Trophoblast cell (in vitro differentiated cells and primary cell): ENCODE measurements around the gene DCT.
A peak's percentile ranks its signal among the peaks of the same experiment; 100 is the strongest.

Experiments used
- DNase-seq, 2 donors: peaks; one replicate each; pipeline ENCODE4 v3.0.0-alpha.2; 2016
- H2AFZ ChIP-seq: 2 replicates; pipeline ENCODE4 v1.6.1; 2013; ENCODE audit warnings: low read length, moderate library complexity, mild to moderate bottlenecking; ENCODE audit not compliant: insufficient read depth, poor library complexity
- H2AK5ac ChIP-seq: 2 replicates; pipeline ENCODE4 v1.6.1; 2013; ENCODE audit warnings: mild to moderate bottlenecking, low read length
- H2BK120ac ChIP-seq: 2 replicates; pipeline ENCODE4 v1.6.1; 2013; ENCODE audit warnings: low read length, mild to moderate bottlenecking, moderate library complexity; ENCODE audit not compliant: insufficient read depth, poor library complexity
- H2BK12ac ChIP-seq: 2 replicates; pipeline ENCODE4 v1.6.1; 2013; ENCODE audit warnings: mild to moderate bottlenecking, low read length, moderate library complexity
- H2BK5ac ChIP-seq: 2 replicates; pipeline ENCODE4 v1.6.1; 2013; ENCODE audit warnings: low read length, low read depth, moderate library complexity, mild to moderate bottlenecking; ENCODE audit not compliant: poor library complexity
- H3K14ac ChIP-seq: 2 replicates; pipeline ENCODE4 v1.6.1; 2013; ENCODE audit warnings: mild to moderate bottlenecking, low read length
- H3K18ac ChIP-seq: 2 replicates; pipeline ENCODE4 v1.6.1; 2013; ENCODE audit warnings: mild to moderate bottlenecking, low read length
- H3K23ac ChIP-seq: 2 replicates; pipeline ENCODE4 v1.6.1; 2013; ENCODE audit warnings: low read length
- H3K27ac ChIP-seq: 2 replicates; pipeline ENCODE4 v1.5.1; 2013; ENCODE audit warnings: low read depth, mild to moderate bottlenecking, inconsistent platforms, low read length, moderate library complexity
- H3K27me3 ChIP-seq: 2 replicates; pipeline ENCODE4 v1.6.1; 2013; ENCODE audit warnings: inconsistent platforms, mild to moderate bottlenecking, low read length, moderate library complexity; ENCODE audit not compliant: insufficient read depth
- H3K36me3 ChIP-seq, 2 experiments: 1 replicate in 1 of 2; 2 replicates in 1 of 2; pipeline ENCODE4 v1.6.1; 2013; ENCODE audit warnings: low read length in 2 of 2, mild to moderate bottlenecking in 2 of 2, moderate library complexity in 1 of 2; ENCODE audit not compliant: insufficient read depth in 2 of 2, control insufficient read depth in 1 of 2
- H3K4ac ChIP-seq: 2 replicates; pipeline ENCODE4 v1.6.1; 2013; ENCODE audit warnings: low read depth, mild to moderate bottlenecking, low read length, moderate library complexity
- H3K4me1 ChIP-seq, 2 experiments: 1 replicate in 1 of 2; 2 replicates in 1 of 2; pipeline ENCODE4 v1.6.1; 2013; ENCODE audit warnings: low read length in 2 of 2, mild to moderate bottlenecking in 2 of 2, moderate library complexity in 1 of 2; ENCODE audit not compliant: insufficient read depth in 2 of 2, control insufficient read depth in 1 of 2
- H3K4me2 ChIP-seq: 2 replicates; pipeline ENCODE4 v1.6.1; 2013; ENCODE audit warnings: inconsistent platforms, mild to moderate bottlenecking, low read length, moderate library complexity
- H3K4me3 ChIP-seq: 2 replicates; pipeline ENCODE4 v1.5.1; 2013; ENCODE audit warnings: mild to moderate bottlenecking, low read depth, low read length, inconsistent platforms
- H3K79me1 ChIP-seq: one replicate; pipeline ENCODE4 v1.6.1; 2013; ENCODE audit warnings: low read length
- H3K79me2 ChIP-seq: 2 replicates; pipeline ENCODE4 v1.6.1; 2013; ENCODE audit warnings: low read length, mild to moderate bottlenecking; ENCODE audit not compliant: control insufficient read depth, insufficient read depth, poor library complexity
- H3K9ac ChIP-seq: 2 replicates; pipeline ENCODE4 v1.6.1; 2013; ENCODE audit warnings: mild to moderate bottlenecking, low read length
- H3K9me3 ChIP-seq: 2 replicates; pipeline ENCODE4 v1.6.1; 2013; ENCODE audit warnings: low read depth, mild to moderate bottlenecking, control low read depth, inconsistent platforms, low read length; ENCODE audit not compliant: insufficient read depth
- H4K12ac ChIP-seq: 2 replicates; pipeline ENCODE4 v1.6.1; 2013; ENCODE audit warnings: low read depth, mild to moderate bottlenecking, low read length, moderate library complexity
- H4K8ac ChIP-seq: 2 replicates; pipeline ENCODE4 v1.6.1; 2013; ENCODE audit warnings: low read depth, mild to moderate bottlenecking, low read length, moderate library complexity
- H4K91ac ChIP-seq: one replicate; pipeline ENCODE4 v1.6.1; 2013; ENCODE audit warnings: low read depth, mild to moderate bottlenecking, low read length, moderate library complexity
- WGBS: extraction: QIAGEN DNeasy Blood & Tissue Kit; methylation state at CpG from one replicate; pipeline ENCODE4 v1.1.7; 2013; ENCODE audit warnings: missing lambda C conversion rate; ENCODE audit not compliant: insufficient read length, insufficient coverage; ENCODE audit errors: extremely low coverage; 5-methylcytosine and 5-hydroxymethylcytosine counted together

Gene DCT

GRCh38 chr13:94480672-94481145 is 1.2 kb upstream of the DCT start:
- H2BK120ac ChIP-seq = no peak overlapping the region
- no peak overlapping the region for H3K4ac ChIP-seq
- no peak overlapping the region for H4K91ac ChIP-seq
- H4K8ac ChIP-seq = no peak overlapping the region
- no CpG with 5 or more reads among the region's 3 CpGs for WGBS
- H3K18ac ChIP-seq = no peak overlapping the region
- no peak for DNase-seq
- H2AK5ac ChIP-seq = no peak overlapping the region
- H3K4me2 ChIP-seq = no peak overlapping the region
- H2BK5ac ChIP-seq = no peak overlapping the region
- H3K9ac ChIP-seq = no peak overlapping the region
- H3K79me2 ChIP-seq = no peaks in the 10 kb centered on the region
- no peaks in the 10 kb centered on the region for H3K27me3 ChIP-seq
- H4K12ac ChIP-seq = no peak overlapping the region
- H2BK12ac ChIP-seq = no peak overlapping the region
- no peak overlapping the region for H3K27ac ChIP-seq
- H3K23ac ChIP-seq = no peak overlapping the region
- H3K4me1 ChIP-seq = no peaks in the 10 kb centered on the region
- no peaks in the 10 kb centered on the region for H3K36me3 ChIP-seq
- no peaks in the 10 kb centered on the region for H3K79me1 ChIP-seq
- no peak overlapping the region for H3K14ac ChIP-seq
- no peaks in the 10 kb centered on the region for H3K9me3 ChIP-seq
- H2AFZ ChIP-seq = no peak overlapping the region
- H3K4me3 ChIP-seq = no peak overlapping the region

DNA sequence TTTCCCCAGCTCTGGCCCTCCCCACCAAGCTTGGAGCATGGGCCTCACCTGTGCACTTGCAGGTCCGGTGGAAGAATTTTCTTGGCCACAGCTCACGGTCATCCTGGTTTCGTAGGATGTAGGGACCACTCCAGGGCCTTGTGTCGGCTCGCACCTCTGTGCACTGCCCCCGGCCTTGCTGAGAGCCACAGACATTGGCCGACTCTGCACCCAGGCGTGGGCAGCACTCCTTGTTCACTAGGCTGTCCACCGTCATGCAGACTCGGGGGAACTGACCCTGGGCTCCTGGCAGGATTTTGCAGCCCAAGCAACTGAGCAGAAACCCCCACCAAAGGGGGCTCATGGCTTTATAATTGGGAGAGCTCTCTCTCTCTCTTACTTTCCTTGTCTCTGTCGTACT is 569 bp downstream of the DCT start:
- no peak overlapping the region for H2BK120ac ChIP-seq
- H2AK5ac ChIP-seq = no peak overlapping the region
- no CpG with 5 or more reads among the region's 11 CpGs for WGBS
- no peaks in the 10 kb centered on the region for H3K36me3 ChIP-seq
- no peak overlapping the region for H2AFZ ChIP-seq
- no peak overlapping the region for H3K18ac ChIP-seq
- H2BK5ac ChIP-seq = no peak overlapping the region
- no peak overlapping the region for H3K4me2 ChIP-seq
- no peak for DNase-seq
- no peaks in the 10 kb centered on the region for H3K79me1 ChIP-seq
- no peak overlapping the region for H4K8ac ChIP-seq
- no peaks in the 10 kb centered on the region for H3K27me3 ChIP-seq
- no peaks in the 10 kb centered on the region for H3K9me3 ChIP-seq
- no peak overlapping the region for H3K14ac ChIP-seq
- peak overlapping the region; percentile 26 for H4K12ac ChIP-seq
- no peaks in the 10 kb centered on the region for H3K79me2 ChIP-seq
- H3K4ac ChIP-seq = no peak overlapping the region
- no peak overlapping the region for H3K4me3 ChIP-seq
- H3K4me1 ChIP-seq = no peaks in the 10 kb centered on the region
- no peak overlapping the region for H4K91ac ChIP-seq
- H3K9ac ChIP-seq = no peak overlapping the region
- H2BK12ac ChIP-seq = no peak overlapping the region
- H3K27ac ChIP-seq = no peak overlapping the region
- no peak overlapping the region for H3K23ac ChIP-seq

- Histone ChIP-seq H2AK5ac (no peak overlapping the region), H2BK5ac (no peak overlapping the region), H3K4ac (no peak overlapping the region), H2BK12ac (no peak overlapping the region), H3K9me3 (peaks cover 2% of the 10 kb centered on the region), H4K12ac (no peak overlapping the region), H3K23ac (no peak overlapping the region), H3K14ac (no peak overlapping the region), H3K79me1 (no peaks in the 10 kb centered on the region), H2BK120ac (no peak overlapping the region), H3K4me2 (no peak overlapping the region), H2AFZ (no peak overlapping the region), H3K79me2 (no peaks in the 10 kb centered on the region), H3K4me1 (no peaks in the 10 kb centered on the region), H3K4me3 (no peak overlapping the region), H4K8ac (no peak overlapping the region), H3K9ac (no peak overlapping the region), H3K27me3 (no peaks in the 10 kb centered on the region), H3K18ac (no peak overlapping the region), H3K36me3 (no peaks in the 10 kb centered on the region), H3K27ac (no peak overlapping the region), H4K91ac (no peak overlapping the region)
- WGBS = no CpG with 5 or more reads among the region's 2 CpGs
- no peak for DNase-seq
These were observed 9.4 kb downstream of the DCT start for GRCh38 chr13:94470126-94470525.

GRCh38 chr13:94464771-94465170 is 14.7 kb downstream of the DCT start:
- Histone ChIP-seq H3K9me3 (peaks cover 2% of the 10 kb centered on the region), H3K4ac (no peak overlapping the region), H3K4me3 (no peak overlapping the region), H3K14ac (no peak overlapping the region), H4K8ac (no peak overlapping the region), H2BK5ac (no peak overlapping the region), H4K12ac (no peak overlapping the region), H3K18ac (no peak overlapping the region), H2BK120ac (no peak overlapping the region), H3K27ac (no peak overlapping the region), H3K79me1 (no peaks in the 10 kb centered on the region), H2BK12ac (no peak overlapping the region), H3K23ac (no peak overlapping the region), H2AFZ (no peak overlapping the region), H3K4me2 (no peak overlapping the region), H3K27me3 (no peaks in the 10 kb centered on the region), H3K9ac (no peak overlapping the region), H3K79me2 (no peaks in the 10 kb centered on the region), H2AK5ac (no peak overlapping the region), H3K36me3 (no peaks in the 10 kb centered on the region), H3K4me1 (no peaks in the 10 kb centered on the region), H4K91ac (no peak overlapping the region)
- WGBS = no CpG with 5 or more reads among the region's 1 CpG
- no peak for DNase-seq
